Measurements from ENCODE around the gene SPEF2.

SPEF2 gene

GRCh38 chr5:35656721-35657120, 39.1 kb downstream of the SPEF2 start:
- Histone ChIP-seq H3K27ac (ENCODE audit: extremely low read depth, low read depth, low read length) (no peak overlapping the region), H3K4me1 (ENCODE audit: control insufficient read depth, insufficient read depth, low read length) (no peaks in the 10 kb centered on the region), H3K9me3 (ENCODE audit: control insufficient read depth, insufficient read depth, low read depth, low read length) (no peaks in the 10 kb centered on the region; the same call in 1 of the 2 replicates), H3K36me3 (ENCODE audit: control insufficient read depth in 2 of 2, insufficient read depth in 1 of 2, low read length in 2 of 2) (no peaks in the 10 kb centered on the region), H3K4me3 (ENCODE audit: low read depth, low read length) (no peak overlapping the region)
- TF ChIP-seq TCF7L2 (IDR thresholded peaks at IDR 0.05; ENCODE audit: borderline replicate concordance, low read depth, low read length) (no peak), ZBTB44 (tag by site-specific recombination; IDR thresholded peaks at IDR 0.05) (no peak)
- ChIA-PET POLR2A (no interaction called here), CTCF (interaction anchor here (0.5 to 1.3 kb wide), 2 partner anchors 15 to 268 kb away, joined by 4 read pairs; no protein-coding TSS in a partner anchor)

- Histone ChIP-seq H3K36me3 (ENCODE audit: control insufficient read depth in 2 of 2, insufficient read depth in 1 of 2, low read length in 2 of 2) (no peaks in the 10 kb centered on the region), H3K9me3 (ENCODE audit: control insufficient read depth, insufficient read depth, low read depth, low read length) (no peaks in the 10 kb centered on the region; the same call in 1 of the 2 replicates), H3K4me1 (ENCODE audit: control insufficient read depth, insufficient read depth, low read length) (no peaks in the 10 kb centered on the region), H3K4me3 (ENCODE audit: low read depth, low read length) (no peak overlapping the region), H3K27ac (ENCODE audit: extremely low read depth, low read depth, low read length) (no peak overlapping the region)
- CTCF ChIA-PET = interaction anchor here (0.6 to 2.0 kb wide), 7 partner anchors 8 to 382 kb away, joined by 3 to 6 read pairs (median 3); no protein-coding TSS in a partner anchor
- TF ChIP-seq ZSCAN4 (tag by site-specific recombination; IDR thresholded peaks at IDR 0.05) (no peak), ZNF843 (tag by site-specific recombination; IDR thresholded peaks at IDR 0.05) (no peak), HOXA7 (CRISPR knock-in tag; IDR thresholded peaks at IDR 0.05; ENCODE audit: borderline replicate concordance) (no peak), ZNF449 (tag by site-specific recombination; IDR thresholded peaks at IDR 0.05) (no peak), ZBTB48 (tag by site-specific recombination; IDR thresholded peaks at IDR 0.05) (no peak), ZNF426 (tag by site-specific recombination; IDR thresholded peaks at IDR 0.05) (no peak), GLI4 (tag by site-specific recombination; IDR thresholded peaks at IDR 0.05) (no peak), ZNF394 (tag by site-specific recombination; IDR thresholded peaks at IDR 0.05; ENCODE audit: borderline replicate concordance) (no peak), TCF7L2 (IDR thresholded peaks at IDR 0.05; ENCODE audit: borderline replicate concordance, low read depth, low read length) (no peak), ZNF529 (tag by site-specific recombination; IDR thresholded peaks at IDR 0.05; ENCODE audit: insufficient replicate concordance) (no peak), ZNF19 (tag by site-specific recombination; IDR thresholded peaks at IDR 0.05; ENCODE audit: low read depth) (no peak), ZNF660 (tag by site-specific recombination; IDR thresholded peaks at IDR 0.05) (no peak), ZNF513 (tag by site-specific recombination; IDR thresholded peaks at IDR 0.05) (no peak), ZBTB7A (tag by site-specific recombination; IDR thresholded peaks at IDR 0.05; ENCODE audit: low read depth) (no peak), KLF16 (tag by site-specific recombination; IDR thresholded peaks at IDR 0.05) (no peak)
- POLR2A ChIA-PET = no interaction called here
Observed at GRCh38 chr5:35657877-35658276, 40.2 kb downstream of the SPEF2 start.

All from HEK293 (cell line).